Measurements from ENCODE around the gene KLF7.

DNA sequence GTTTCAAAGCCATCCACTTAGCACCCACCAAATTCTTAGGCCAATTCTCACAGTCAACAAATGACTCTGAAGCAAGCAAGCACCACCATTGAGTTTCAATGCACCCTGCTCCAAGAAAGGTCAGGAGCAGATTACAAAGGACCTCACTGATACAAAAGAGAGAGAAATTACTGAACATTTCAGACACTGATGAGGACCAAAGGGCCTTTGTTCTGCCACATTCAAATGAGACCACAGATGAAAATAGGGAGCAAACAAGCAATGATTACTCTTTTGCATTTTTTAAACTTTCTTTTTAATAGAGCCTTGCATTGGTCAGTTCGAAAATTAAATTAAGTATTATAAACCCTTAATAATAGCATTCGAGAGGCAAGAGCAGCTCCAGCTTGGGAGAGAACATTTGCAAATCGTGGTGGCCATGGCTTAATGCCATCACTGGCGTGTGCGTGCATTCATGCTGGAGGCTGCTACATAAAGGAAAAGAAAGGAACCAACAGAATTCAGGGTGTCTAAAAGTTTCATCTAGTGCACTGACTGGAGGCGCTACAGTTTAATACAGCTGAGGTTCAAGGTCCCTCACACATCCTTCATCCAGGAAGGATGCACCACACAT, 87.5 kb downstream of the KLF7 start:
- TF ChIP-seq, protein P1, sequence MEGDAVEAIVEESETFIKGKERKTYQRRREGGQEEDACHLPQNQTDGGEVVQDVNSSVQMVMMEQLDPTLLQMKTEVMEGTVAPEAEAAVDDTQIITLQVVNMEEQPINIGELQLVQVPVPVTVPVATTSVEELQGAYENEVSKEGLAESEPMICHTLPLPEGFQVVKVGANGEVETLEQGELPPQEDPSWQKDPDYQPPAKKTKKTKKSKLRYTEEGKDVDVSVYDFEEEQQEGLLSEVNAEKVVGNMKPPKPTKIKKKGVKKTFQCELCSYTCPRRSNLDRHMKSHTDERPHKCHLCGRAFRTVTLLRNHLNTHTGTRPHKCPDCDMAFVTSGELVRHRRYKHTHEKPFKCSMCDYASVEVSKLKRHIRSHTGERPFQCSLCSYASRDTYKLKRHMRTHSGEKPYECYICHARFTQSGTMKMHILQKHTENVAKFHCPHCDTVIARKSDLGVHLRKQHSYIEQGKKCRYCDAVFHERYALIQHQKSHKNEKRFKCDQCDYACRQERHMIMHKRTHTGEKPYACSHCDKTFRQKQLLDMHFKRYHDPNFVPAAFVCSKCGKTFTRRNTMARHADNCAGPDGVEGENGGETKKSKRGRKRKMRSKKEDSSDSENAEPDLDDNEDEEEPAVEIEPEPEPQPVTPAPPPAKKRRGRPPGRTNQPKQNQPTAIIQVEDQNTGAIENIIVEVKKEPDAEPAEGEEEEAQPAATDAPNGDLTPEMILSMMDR (IDR thresholded peaks at IDR 0.05) = no peak
- TF ChIP-seq POLR2A (IDR thresholded peaks at IDR 0.05) (no peak), EP300 (IDR thresholded peaks at IDR 0.05) (no peak)
